Measurements from ENCODE around the gene SDCCAG8. TPM values are rescaled to one million over a fixed set of nuclear protein-coding genes. Genes with fewer than 3 reads are reported as not detected.

SDCCAG8 gene
- total and polyA plus RNA-seq, 2 experiments from 2014 or later, result 28.0 to 66.7 TPM

DNA sequence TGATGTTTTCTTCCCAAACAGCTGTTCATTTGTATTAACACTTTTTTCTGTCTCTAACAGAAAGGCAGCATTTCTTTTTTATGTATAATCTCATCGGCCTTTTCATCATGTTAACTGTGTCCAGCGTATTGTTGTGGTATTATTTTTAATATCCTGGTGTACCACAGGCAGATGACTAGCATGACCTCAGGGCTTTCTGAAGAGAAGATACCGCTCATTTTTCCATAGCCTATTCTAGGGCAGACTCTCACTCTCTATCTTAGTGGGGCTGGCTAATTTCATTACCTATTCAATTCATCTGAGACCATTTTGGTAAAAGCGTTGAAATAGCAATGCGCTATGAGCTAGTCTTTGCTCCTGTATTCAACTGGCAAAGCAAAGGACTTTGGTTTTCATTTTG, 209.9 kb downstream of the SDCCAG8 start:
- no peak overlapping the region for H3K27ac ChIP-seq (ENCODE audit: low read depth)
- H3K4me3 ChIP-seq, result no peak overlapping the region
- peaks cover 9% of the 10 kb centered on the region for H3K4me1 ChIP-seq (ENCODE audit: insufficient read depth)
- no peaks in the 10 kb centered on the region for H3K79me2 ChIP-seq (replicated peaks; ENCODE audit: insufficient read depth)
- peaks cover 13% of the 10 kb centered on the region for H3K4me1 Mint-ChIP-seq
- H4K20me1 ChIP-seq (replicated peaks; ENCODE audit: insufficient read depth), result no peaks in the 10 kb centered on the region
- no peaks in the 10 kb centered on the region for H3K9me3 Mint-ChIP-seq
- DNase-seq (ENCODE audit: low spot score), result no peak
- H3K4me3 Mint-ChIP-seq, result no peak overlapping the region
- no peak for ATAC-seq
- H3K27ac Mint-ChIP-seq, result no peak overlapping the region
- no peak overlapping the region for H2AFZ ChIP-seq
- no peak overlapping the region for H3K4me2 ChIP-seq
- H3K9me2 ChIP-seq (ENCODE audit: insufficient read depth), result no peaks in the 10 kb centered on the region
- H3K36me3 Mint-ChIP-seq (ENCODE audit: low read depth), result no peaks in the 10 kb centered on the region
- H3K27me3 Mint-ChIP-seq (ENCODE audit: insufficient read depth, low read depth, poor library complexity), result peaks cover 6% of the 10 kb centered on the region
- TF ChIP-seq POLR2AphosphoS5 (IDR thresholded peaks at IDR 0.05; ENCODE audit: low read depth) (no peak), STAT1 (IDR thresholded peaks at IDR 0.05; ENCODE audit: unreplicated experiment) (no peak), EZH2 (IDR thresholded peaks at IDR 0.05; ENCODE audit: low read depth, unreplicated experiment) (no peak), ZNF114 (CRISPR knock-in tag; IDR thresholded peaks at IDR 0.05) (no peak), NANOG (IDR thresholded peaks at IDR 0.05; ENCODE audit: borderline replicate concordance) (no peak), EZH2phosphoT487 (IDR thresholded peaks at IDR 0.05; ENCODE audit: unreplicated experiment) (no peak), CREB1 (CRISPR knock-in tag; IDR thresholded peaks at IDR 0.05; ENCODE audit: low read depth) (no peak), JUNB (IDR thresholded peaks at IDR 0.05; ENCODE audit: unreplicated experiment) (no peak), ZNF331 (CRISPR knock-in tag; IDR thresholded peaks at IDR 0.05; ENCODE audit: low read depth) (no peak)
- TF ChIP-seq, protein P1, sequence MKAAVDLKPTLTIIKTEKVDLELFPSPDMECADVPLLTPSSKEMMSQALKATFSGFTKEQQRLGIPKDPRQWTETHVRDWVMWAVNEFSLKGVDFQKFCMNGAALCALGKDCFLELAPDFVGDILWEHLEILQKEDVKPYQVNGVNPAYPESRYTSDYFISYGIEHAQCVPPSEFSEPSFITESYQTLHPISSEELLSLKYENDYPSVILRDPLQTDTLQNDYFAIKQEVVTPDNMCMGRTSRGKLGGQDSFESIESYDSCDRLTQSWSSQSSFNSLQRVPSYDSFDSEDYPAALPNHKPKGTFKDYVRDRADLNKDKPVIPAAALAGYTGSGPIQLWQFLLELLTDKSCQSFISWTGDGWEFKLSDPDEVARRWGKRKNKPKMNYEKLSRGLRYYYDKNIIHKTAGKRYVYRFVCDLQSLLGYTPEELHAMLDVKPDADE (IDR thresholded peaks at IDR 0.05), result no peak
- TF ChIP-seq, protein P2, sequence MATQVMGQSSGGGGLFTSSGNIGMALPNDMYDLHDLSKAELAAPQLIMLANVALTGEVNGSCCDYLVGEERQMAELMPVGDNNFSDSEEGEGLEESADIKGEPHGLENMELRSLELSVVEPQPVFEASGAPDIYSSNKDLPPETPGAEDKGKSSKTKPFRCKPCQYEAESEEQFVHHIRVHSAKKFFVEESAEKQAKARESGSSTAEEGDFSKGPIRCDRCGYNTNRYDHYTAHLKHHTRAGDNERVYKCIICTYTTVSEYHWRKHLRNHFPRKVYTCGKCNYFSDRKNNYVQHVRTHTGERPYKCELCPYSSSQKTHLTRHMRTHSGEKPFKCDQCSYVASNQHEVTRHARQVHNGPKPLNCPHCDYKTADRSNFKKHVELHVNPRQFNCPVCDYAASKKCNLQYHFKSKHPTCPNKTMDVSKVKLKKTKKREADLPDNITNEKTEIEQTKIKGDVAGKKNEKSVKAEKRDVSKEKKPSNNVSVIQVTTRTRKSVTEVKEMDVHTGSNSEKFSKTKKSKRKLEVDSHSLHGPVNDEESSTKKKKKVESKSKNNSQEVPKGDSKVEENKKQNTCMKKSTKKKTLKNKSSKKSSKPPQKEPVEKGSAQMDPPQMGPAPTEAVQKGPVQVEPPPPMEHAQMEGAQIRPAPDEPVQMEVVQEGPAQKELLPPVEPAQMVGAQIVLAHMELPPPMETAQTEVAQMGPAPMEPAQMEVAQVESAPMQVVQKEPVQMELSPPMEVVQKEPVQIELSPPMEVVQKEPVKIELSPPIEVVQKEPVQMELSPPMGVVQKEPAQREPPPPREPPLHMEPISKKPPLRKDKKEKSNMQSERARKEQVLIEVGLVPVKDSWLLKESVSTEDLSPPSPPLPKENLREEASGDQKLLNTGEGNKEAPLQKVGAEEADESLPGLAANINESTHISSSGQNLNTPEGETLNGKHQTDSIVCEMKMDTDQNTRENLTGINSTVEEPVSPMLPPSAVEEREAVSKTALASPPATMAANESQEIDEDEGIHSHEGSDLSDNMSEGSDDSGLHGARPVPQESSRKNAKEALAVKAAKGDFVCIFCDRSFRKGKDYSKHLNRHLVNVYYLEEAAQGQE (IDR thresholded peaks at IDR 0.05; ENCODE audit: unreplicated experiment), result no peak
- TF ChIP-seq, protein P3, sequence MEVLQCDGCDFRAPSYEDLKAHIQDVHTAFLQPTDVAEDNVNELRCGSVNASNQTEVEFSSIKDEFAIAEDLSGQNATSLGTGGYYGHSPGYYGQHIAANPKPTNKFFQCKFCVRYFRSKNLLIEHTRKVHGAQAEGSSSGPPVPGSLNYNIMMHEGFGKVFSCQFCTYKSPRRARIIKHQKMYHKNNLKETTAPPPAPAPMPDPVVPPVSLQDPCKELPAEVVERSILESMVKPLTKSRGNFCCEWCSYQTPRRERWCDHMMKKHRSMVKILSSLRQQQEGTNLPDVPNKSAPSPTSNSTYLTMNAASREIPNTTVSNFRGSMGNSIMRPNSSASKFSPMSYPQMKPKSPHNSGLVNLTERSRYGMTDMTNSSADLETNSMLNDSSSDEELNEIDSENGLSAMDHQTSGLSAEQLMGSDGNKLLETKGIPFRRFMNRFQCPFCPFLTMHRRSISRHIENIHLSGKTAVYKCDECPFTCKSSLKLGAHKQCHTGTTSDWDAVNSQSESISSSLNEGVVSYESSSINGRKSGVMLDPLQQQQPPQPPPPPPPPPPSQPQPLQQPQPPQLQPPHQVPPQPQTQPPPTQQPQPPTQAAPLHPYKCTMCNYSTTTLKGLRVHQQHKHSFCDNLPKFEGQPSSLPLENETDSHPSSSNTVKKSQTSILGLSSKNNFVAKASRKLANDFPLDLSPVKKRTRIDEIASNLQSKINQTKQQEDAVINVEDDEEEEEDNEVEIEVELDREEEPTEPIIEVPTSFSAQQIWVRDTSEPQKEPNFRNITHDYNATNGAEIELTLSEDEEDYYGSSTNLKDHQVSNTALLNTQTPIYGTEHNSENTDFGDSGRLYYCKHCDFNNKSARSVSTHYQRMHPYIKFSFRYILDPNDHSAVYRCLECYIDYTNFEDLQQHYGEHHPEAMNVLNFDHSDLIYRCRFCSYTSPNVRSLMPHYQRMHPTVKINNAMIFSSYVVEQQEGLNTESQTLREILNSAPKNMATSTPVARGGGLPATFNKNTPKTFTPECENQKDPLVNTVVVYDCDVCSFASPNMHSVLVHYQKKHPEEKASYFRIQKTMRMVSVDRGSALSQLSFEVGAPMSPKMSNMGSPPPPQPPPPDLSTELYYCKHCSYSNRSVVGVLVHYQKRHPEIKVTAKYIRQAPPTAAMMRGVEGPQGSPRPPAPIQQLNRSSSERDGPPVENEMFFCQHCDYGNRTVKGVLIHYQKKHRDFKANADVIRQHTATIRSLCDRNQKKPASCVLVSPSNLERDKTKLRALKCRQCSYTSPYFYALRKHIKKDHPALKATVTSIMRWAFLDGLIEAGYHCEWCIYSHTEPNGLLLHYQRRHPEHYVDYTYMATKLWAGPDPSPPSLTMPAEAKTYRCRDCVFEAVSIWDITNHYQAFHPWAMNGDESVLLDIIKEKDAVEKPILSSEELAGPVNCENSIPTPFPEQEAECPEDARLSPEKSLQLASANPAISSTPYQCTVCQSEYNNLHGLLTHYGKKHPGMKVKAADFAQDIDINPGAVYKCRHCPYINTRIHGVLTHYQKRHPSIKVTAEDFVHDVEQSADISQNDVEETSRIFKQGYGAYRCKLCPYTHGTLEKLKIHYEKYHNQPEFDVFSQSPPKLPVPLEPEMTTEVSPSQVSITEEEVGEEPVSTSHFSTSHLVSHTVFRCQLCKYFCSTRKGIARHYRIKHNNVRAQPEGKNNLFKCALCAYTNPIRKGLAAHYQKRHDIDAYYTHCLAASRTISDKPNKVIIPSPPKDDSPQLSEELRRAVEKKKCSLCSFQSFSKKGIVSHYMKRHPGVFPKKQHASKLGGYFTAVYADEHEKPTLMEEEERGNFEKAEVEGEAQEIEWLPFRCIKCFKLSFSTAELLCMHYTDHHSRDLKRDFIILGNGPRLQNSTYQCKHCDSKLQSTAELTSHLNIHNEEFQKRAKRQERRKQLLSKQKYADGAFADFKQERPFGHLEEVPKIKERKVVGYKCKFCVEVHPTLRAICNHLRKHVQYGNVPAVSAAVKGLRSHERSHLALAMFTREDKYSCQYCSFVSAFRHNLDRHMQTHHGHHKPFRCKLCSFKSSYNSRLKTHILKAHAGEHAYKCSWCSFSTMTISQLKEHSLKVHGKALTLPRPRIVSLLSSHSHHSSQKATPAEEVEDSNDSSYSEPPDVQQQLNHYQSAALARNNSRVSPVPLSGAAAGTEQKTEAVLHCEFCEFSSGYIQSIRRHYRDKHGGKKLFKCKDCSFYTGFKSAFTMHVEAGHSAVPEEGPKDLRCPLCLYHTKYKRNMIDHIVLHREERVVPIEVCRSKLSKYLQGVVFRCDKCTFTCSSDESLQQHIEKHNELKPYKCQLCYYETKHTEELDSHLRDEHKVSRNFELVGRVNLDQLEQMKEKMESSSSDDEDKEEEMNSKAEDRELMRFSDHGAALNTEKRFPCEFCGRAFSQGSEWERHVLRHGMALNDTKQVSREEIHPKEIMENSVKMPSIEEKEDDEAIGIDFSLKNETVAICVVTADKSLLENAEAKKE (CRISPR knock-in tag; IDR thresholded peaks at IDR 0.05), result no peak
- TF ChIP-seq, protein P4, sequence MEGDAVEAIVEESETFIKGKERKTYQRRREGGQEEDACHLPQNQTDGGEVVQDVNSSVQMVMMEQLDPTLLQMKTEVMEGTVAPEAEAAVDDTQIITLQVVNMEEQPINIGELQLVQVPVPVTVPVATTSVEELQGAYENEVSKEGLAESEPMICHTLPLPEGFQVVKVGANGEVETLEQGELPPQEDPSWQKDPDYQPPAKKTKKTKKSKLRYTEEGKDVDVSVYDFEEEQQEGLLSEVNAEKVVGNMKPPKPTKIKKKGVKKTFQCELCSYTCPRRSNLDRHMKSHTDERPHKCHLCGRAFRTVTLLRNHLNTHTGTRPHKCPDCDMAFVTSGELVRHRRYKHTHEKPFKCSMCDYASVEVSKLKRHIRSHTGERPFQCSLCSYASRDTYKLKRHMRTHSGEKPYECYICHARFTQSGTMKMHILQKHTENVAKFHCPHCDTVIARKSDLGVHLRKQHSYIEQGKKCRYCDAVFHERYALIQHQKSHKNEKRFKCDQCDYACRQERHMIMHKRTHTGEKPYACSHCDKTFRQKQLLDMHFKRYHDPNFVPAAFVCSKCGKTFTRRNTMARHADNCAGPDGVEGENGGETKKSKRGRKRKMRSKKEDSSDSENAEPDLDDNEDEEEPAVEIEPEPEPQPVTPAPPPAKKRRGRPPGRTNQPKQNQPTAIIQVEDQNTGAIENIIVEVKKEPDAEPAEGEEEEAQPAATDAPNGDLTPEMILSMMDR (conservative IDR thresholded peaks at IDR 0.05; ENCODE audit: low read depth in 2 of 2), result no peak
- no peaks in the 10 kb centered on the region for H3K36me3 ChIP-seq (ENCODE audit: insufficient read depth)
- no peaks in the 10 kb centered on the region for H3K27me3 ChIP-seq (ENCODE audit: insufficient read depth)
- no peaks in the 10 kb centered on the region for H3F3A ChIP-seq (replicated peaks; ENCODE audit: low read depth)

Data from GM23338 (cell line).